NCI-H2107 treated with DMSO at 0.1 percent for 48 hours (cell line): Measurements from ENCODE around the gene CAPN10.

ENCODE experiments used
- DNase-seq: peaks from one replicate; lab custom pipeline; 2025; ENCODE audit not compliant: unreplicated experiment; lab: John Stamatoyannopoulos, UW

Gene CAPN10

DNA sequence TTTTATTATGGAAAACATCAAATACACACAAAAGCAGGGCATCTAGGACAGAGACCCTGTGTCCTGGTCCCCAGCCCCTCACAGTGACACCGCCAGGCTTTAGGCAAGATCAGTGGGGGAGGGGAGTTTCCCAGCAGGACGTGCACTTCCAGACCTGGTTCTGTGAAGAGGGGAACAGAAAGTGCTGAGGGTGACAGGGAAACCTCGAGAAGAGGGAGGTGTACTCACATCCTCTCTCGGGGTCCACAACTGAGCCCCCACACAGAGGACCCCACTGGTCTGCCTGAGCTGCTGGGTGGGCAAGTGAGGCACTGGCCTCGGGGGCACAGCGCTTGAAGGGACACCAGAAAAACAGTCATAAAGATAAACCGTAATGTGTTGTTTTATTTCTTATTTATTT, 34.3 kb downstream of the CAPN10 start:
- DNase-seq, result no peak

DNA sequence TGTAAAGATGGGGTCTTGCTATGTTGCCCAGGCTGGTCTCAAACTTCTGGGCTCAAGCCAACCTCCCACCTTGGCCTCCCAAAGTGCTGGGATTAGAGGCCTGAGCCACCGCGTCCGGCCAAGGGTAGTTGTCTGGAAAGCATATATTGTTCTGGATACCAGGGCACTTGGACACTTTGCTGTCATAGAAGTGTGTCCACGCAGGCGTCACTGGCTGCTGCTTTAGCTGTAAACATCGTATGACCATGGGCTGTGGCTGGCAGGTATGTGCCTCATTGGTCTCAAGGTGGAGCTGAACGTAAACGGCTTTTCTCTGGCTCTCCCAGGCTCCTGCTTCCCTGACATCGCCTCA, 35.5 kb downstream of the CAPN10 start:
- no peak for DNase-seq

DNA sequence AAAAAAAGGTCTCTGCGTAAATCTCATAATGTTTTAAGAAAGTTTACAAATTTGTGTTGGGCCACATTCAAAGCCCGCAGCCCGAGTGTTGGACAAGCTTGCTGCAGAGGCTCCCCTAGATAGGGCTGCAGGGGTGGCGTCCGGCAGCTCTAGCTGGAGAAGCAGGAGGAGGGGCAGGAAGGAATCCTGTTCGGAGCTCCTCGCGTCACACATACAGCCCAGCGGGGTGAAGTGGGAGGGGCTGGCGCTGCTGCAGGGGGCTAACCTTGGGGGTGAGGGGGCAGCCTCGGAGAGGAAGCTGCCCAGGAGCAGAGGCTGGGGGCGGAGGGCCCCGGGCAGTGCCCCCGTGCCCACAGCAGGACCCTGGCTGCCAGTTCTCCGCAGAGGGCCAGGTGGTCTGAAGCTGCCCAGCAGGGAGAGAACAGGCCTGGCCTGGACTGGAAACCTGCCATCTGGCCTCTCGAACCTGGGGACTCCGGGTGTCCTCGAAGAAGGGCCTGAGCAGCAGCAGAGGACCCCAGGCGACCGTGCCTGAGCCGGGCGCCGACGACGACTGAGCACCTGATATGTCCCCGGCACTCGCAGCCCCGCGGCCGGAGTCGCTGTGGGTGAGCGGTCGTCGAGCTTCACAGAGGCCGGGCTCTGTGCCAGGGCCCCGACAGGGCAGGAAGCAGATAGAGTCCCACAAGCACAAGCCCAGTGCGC, 36.1 kb downstream of the CAPN10 start:
- no peak for DNase-seq

DNA sequence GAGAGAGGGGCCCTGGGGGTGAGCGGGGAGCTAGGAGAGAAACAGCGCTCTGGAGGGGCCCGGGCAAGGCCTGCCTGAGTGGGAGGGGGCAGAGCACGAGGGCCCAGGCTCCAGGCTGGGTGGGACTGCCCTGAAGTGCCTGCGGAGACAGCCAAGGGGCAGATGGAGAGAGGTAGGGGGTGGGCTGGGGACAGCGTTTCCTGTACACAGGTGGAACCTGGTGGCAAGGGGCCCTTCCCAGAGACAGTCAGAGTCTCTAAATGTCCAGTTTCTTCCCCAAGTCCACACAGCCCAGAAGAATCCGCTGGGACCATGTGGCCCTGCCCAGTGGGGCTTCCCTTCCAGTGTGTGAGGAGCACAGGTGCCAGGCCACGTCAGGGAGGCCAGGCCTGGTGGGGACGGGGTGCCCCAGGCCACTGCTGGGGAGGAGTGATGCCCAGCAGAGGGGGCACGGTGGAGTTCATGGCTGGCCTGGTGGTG, 37.0 kb downstream of the CAPN10 start:
- no peak for DNase-seq

DNA sequence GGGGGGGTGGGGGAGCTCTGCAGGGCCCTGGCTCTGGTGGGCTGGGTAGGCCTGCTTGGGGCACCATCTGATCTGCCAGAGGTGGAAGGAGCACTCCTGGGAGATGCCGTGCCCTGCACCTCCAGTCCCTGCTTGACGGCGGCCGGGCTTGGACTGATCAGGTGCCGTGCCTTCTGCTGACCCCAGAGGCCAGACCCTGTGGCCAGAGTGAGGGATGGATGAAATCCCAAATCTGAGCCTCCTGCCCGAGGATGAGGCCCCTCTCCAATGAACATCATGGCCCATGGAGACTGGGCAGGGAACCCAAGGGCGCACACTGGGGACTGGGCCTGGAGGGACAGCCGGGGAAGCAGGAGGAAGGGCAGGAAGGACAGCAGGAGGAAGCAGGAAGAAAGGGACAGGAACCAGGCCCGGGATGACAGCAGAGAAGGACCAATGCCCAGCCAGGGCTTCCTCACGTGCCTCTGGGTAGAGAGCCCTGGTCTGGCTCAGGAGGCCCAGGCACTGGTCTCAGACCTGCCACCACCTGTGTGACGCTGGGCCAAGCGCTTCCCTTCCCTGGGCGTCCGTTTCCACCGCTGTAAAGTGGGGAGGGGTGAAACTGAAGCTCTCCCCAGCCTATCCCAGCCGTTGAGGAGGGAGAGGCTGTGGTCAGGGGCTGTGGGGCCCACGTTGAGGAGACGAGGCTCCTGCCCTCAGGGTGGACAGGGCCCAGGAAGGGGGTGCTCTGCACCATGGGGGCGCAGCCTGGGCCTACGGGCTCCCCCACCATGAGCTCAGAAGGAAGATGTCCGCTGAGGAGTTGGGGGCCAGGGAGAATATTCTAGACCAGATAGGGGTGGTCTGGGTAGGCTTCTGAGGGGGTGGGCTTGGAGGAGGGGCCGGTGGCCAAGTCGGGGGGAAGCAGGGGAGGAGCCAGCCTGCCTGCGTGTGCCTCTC, 37.7 kb downstream of the CAPN10 start:
- no peak for DNase-seq

DNA sequence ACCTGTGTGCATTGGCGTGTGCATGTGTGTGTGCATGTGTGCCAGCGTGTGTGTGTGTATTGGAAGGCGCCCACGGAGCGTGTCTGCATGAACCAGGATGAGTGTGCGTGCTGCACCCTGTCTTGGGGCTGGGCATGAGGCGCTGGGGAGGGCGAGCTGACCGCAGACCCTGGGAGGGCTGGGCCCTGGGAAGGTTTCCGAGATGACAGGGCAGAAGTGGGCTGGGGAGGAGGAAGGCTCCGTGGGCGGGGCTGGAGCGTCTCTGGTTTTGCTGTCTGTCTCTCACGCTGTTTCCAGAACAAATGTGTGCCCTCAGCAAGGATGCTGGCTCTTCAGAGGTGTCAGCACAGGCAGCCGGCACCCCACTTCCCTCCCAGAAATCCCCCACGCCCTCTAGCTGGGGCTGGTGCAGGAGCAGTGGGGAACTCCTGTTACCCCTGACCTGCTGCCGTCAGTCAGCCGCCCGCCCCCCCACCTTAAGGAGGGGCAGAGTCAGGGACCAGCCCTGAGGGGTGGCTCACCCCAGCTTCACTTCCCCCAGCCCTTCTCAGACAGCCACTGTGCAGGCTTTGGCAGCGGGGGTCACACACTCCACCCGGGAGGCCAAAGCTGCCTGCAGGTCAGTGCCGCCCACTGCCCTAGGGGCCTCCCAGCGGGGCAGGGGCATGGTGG, 38.6 kb downstream of the CAPN10 start, which contains the start of gene GPR35:
Gene GPR35, plus strand, starts transcription at position 531 of the 672 bp plus-strand sequence. CDS start 4,473 bp downstream, outside the sequence.
- DNase-seq, result no peak

DNA sequence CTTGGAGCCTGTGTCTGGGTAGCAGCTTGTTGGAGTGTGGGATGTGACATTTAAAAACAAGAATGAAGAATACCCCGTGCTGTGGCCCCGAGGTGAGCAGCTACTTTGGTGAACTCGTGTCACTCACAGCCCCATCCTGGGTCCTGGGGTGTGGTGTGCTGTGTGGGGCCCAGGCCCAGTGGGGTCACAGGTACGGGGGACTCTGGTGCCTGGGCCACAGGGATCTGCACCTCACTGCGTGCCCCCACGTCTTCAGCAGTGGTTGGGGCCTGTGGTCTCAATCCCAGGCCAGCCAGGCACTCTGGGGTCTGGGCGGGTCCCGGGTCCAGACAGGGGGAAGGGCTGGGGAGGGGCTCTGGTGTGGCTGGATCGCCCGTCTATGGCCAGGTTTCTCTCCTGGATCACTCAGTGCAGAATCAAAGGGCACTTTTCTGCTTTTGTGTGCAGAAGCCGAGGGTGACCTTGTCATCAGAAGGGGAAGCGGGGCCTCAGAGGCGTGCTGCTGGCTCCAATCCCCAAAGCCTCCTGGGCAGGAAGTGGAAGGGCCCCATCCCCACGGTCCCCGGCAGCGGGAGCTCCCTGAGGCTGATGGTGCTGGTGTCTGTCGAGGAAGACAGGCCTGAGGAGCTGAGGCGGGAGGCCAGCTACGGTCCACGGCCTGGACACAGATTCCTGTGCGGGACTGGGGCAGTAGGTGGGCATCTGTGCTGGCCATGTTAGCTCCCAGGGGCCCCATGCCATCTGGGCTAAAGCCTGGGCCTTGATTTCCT, 40.2 kb downstream of the CAPN10 start:
- DNase-seq, result no peak

DNA sequence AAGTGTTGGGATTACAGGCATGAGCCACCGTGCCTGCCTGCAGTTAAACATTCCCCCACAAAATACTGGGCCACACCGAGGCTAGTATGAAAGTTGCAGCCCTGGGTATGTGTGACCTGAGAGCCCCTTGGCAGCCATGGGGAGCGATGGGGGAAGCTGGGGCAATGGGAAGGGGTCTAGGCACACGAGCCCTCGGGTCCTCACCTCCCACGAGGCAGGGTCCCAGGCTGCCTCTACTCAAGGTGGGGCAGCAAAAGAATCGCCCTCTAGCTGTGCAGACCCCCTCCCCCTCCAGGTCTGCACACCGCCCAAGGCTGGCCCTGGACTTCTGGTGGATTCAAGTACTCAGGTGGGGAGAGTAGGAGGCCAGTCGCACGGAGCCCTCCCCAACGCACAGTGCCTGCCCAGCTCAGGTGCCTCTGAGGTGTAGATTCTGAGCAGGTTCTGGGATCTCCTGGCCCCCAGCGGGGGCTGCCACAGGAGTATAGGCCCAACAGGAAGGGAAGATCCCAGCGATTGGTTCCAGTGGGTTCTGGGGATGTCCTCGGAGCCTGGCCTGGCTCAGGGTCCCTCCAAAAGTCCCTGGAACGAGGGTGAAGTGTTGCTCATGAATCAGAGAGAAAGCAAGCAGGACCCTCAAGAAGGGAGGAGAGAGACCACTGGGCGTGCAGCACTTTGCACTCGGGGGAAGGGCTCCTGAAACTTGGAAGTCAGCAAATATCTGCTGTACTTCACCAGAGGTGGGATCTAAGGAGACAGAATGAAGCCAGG, 41.4 kb downstream of the CAPN10 start:
- DNase-seq, result no peak

DNA sequence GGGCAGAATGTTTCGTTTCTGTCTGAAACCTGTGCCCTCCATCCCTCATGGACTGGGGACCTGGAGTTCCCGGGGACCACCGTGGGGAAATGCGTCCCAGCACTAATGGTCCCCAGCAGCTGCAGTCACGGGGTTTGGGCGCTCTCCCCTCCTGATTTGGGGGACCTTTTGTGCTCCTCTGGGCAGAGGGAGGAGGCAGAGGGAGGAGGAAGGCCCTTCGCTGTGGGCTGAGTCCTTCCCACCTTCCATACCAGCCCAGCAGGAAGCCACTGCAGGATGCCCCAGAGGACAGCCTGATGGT, 41.9 kb downstream of the CAPN10 start:
- no peak for DNase-seq

DNA sequence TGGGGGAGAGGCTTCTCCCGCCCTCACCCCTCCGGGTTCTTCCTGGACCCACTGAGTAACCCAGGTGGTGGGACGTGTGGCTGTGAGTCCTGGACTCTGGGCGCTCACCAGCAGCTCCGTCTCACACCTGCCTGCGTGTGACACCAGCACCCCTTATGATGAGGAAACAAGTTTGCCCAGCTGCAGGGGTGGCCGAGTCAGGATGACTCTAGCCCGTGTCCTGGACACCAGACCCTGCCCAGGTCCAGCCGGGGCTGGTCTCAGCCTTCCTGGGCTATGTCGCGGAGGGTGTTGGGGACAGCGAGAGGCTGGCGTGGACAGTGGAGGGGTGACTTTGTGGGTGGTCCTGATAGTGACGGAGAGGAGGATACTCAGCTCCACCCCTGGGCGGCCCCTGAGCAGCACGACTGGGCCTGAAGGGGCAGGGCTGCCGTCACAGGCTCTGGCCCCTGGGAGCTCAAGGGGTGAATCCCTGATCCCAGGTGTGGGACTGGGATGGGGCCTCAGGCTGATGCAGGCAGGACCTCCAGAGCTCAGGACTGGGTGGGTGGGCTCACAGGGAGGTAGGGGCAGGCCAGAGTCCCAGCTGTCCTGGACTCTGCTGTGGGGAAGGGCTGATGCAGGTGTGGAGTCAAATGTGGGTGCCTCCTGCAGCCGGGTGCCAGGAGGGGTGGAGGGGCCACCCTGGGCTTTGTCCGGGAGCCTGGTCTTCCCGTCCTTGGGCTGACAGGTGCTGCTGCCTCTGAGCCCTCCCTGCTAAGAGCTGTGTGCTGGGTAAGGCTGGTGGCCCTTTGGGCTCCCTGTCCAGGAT, 42.5 kb downstream of the CAPN10 start:
- no peak for DNase-seq

DNA sequence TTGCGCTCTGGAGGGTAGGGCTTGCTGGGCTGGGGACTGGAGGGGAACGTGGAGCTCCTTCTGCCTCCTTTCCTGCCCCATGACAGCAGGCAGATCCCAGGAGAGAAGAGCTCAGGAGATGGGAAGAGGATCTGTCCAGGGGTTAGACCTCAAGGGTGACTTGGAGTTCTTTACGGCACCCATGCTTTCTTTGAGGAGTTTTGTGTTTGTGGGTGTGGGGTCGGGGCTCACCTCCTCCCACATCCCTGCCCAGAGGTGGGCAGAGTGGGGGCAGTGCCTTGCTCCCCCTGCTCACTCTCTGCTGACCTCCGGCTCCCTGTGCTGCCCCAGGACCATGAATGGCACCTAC, 43.1 kb downstream of the CAPN10 start:
- DNase-seq, result no peak

DNA sequence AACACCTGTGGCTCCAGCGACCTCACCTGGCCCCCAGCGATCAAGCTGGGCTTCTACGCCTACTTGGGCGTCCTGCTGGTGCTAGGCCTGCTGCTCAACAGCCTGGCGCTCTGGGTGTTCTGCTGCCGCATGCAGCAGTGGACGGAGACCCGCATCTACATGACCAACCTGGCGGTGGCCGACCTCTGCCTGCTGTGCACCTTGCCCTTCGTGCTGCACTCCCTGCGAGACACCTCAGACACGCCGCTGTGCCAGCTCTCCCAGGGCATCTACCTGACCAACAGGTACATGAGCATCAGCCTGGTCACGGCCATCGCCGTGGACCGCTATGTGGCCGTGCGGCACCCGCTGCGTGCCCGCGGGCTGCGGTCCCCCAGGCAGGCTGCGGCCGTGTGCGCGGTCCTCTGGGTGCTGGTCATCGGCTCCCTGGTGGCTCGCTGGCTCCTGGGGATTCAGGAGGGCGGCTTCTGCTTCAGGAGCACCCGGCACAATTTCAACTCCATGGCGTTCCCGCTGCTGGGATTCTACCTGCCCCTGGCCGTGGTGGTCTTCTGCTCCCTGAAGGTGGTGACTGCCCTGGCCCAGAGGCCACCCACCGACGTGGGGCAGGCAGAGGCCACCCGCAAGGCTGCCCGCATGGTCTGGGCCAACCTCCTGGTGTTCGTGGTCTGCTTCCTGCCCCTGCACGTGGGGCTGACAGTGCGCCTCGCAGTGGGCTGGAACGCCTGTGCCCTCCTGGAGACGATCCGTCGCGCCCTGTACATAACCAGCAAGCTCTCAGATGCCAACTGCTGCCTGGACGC, 43.6 kb downstream of the CAPN10 start:
- no peak for DNase-seq

DNA sequence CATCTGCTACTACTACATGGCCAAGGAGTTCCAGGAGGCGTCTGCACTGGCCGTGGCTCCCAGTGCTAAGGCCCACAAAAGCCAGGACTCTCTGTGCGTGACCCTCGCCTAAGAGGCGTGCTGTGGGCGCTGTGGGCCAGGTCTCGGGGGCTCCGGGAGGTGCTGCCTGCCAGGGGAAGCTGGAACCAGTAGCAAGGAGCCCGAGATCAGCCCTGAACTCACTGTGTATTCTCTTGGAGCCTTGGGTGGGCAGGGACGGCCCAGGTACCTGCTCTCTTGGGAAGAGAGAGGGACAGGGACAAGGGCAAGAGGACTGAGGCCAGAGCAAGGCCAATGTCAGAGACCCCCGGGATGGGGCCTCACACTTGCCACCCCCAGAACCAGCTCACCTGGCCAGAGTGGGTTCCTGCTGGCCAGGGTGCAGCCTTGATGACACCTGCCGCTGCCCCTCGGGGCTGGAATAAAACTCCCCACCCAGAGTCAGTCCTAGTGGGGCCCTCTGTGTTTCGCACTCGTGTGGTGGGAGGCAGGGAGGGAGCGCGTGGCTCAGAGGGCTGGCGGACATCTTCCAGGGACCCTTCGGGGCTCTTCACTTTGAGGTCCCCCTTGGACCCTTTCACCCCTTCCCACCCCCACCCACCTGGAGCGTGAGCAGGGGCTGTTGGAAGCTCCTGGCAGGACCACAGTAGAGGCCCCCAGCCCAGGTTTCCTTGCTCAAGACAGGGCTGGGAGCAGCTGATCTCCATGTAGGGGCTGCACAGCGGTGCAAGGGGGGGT, 44.4 kb downstream of the CAPN10 start:
- no peak for DNase-seq

DNA sequence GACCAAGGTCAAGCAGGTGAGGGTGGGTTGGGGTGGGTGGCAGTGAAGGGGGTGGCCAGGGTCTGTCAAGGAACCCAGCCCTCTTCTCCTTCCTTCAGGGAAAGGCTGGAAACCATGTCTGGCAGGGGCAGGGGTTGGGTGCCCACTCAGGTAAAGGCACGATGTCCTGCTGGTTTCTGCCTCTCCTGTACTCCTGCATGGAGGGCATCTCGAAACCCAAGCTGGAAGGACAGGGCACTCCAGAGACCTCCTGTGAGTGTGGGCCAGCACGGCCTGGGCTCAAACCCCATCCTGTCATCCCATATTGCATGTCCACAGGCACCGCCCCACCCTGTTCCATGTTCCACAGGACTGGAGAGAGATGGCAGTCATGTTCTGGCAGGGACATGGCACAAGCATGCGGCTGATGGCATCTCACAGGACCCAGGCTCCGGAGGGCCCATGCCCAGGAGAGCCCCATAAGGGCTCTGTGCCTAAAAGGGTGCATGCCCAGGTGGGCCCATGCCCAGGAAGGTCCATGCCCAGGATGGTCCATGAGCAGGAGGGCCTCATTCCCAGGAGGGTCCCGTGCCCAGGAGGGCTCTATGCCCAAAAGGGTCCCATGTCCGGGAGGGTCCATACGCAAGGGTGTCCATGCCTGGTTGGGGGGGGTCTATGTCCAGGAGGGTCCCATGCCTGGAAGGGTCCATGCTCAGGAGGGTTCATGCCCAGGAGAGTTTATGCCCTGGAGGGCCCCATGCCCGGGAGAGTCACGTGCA, 45.2 kb downstream of the CAPN10 start:
- no peak for DNase-seq

DNA sequence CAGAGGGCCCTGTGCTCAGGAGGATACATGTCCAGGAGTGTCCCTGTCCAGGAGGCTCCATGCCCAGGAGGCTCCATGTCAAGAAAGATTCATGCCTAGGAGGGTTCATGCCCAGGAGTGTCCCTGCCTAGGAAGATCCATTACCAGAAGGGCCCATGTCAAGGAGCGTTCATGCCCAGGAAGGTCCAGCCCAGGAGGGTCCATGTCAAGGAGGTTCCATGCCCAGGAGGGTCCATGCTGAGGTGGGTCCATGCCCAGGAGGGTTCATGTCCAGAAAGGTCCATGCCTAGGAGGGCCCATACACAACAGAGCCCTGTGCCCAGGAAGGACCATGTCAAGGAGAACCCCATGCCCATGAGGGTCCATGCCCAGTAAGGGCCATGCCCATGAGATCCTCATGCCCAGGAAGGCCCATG, 45.8 kb downstream of the CAPN10 start:
- no peak for DNase-seq

DNA sequence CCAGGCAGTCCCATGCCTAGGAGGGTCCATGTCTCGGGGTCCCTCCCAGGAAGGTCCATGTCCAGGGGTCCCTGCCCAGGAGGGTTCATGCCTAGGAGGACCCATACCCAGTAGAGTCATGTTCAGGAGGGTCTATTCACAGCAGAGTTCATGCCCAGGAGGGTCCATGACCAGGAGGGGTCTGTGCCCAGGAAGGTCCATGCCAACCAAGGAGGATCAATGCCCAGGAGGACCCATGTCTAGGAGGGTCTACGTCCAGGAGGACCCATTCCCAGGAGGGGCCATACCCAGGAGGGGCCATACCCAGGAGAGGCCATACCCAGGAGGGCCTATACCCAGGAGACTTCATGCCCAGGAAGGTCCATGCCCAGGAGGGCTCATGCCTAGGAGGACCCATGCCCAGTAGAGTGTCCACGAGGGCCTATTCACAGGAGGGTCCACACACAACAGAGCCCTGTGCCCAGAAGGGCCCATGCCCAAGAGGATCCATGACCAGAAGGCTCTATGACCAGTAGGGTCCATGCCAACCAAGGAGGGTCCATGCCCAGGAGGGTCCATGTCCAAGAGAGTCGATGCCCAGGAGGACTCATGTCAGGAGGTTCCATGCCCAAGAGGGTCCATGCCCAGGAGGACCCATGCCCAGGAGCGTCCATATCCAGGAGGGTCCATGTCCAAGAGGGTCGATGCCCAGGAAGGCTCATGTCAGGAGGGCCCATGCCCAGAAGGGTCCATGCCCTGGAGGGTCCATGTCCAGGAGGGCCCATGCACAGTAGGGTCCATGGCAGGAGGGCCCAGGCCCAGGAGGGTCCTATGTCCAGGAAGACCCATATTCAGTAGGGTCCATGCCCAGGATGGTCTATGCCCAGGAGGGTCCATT, 48.8 kb downstream of the CAPN10 start:
- no peak for DNase-seq
